GM19025 (cell line): ENCODE data around the gene UTS2R.
"Not testable (repeated sequence)": the region's sequence is repeated elsewhere in the genome, so short reads cannot be mapped to it uniquely, and the experiment has no call there.

ENCODE experiments used
- ATAC-seq: cut with Tn5 transposase; IDR thresholded peaks from one replicate; pipeline ENCODE4 v1.9.1; 2021; ENCODE audit warnings: mild to moderate bottlenecking, low read depth, moderate library complexity; ENCODE audit not compliant: unreplicated experiment

Gene UTS2R

GRCh38 chr17:82333279-82334171, 38.0 kb upstream of the UTS2R start, which contains the start of gene SECTM1:
TSS of gene SECTM1 (minus strand) at chr17:82333766. CDS start at chr17:82327240, 6,526 bp downstream.
- ATAC-seq: no peak

GRCh38 chr17:82334204-82334621, 37.4 kb upstream of the UTS2R start:
- ATAC-seq: no peak

- ATAC-seq: no peak
Measured at GRCh38 chr17:82334622-82335394, 36.8 kb upstream of the UTS2R start.

GRCh38 chr17:82338858-82339633, 32.5 kb upstream of the UTS2R start:
- ATAC-seq: no peak

GRCh38 chr17:82339634-82340580, 31.7 kb upstream of the UTS2R start:
- ATAC-seq: no peak

GRCh38 chr17:82342361-82343079, 29.0 kb upstream of the UTS2R start:
- ATAC-seq: no peak

- ATAC-seq: no peak
Measured at GRCh38 chr17:82343560-82343959, 28.0 kb upstream of the UTS2R start.

- ATAC-seq: no peak
Measured at GRCh38 chr17:82344175-82344907, 27.2 kb upstream of the UTS2R start.

GRCh38 chr17:82345151-82345976, 26.2 kb upstream of the UTS2R start:
- ATAC-seq: no peak

- no peak for ATAC-seq
Measured at GRCh38 chr17:82346342-82347300, 24.9 kb upstream of the UTS2R start.

GRCh38 chr17:82347994-82348393, 23.6 kb upstream of the UTS2R start:
- not testable (repeated sequence) for ATAC-seq

GRCh38 chr17:82348434-82348833, 23.1 kb upstream of the UTS2R start:
- ATAC-seq: no peak

- ATAC-seq: no peak
Measured at GRCh38 chr17:82348866-82349265, 22.7 kb upstream of the UTS2R start.

GRCh38 chr17:82349287-82349701, 22.3 kb upstream of the UTS2R start:
- no peak for ATAC-seq

- ATAC-seq: no peak
Measured at GRCh38 chr17:82350182-82351030, 21.2 kb upstream of the UTS2R start.
